ENCODE measurements around the gene CLDN22.

Gene CLDN22

GRCh38 chr4:183355405-183355804, 35.3 kb upstream of the CLDN22 start:
- DNase-seq (ENCODE audit: extremely low read depth, insufficient read length), result no peak
- Histone ChIP-seq H3K36me3 (ENCODE audit: control insufficient read depth, insufficient read depth, low read length) (no peaks in the 10 kb centered on the region), H3K27me3 (replicated peaks; ENCODE audit: control insufficient read depth, insufficient read depth, low read length) (peaks cover 1% of the 10 kb centered on the region; the same call in 1 of the 2 replicates), H3K4me3 (replicated peaks; ENCODE audit: low read depth, low read length) (no peak overlapping the region)
- no peak for TF ChIP-seq CTCF (IDR thresholded peaks at IDR 0.05; ENCODE audit: insufficient read depth, low read length, poor library complexity, severe bottlenecking)

GRCh38 chr4:183354219-183354618, 34.1 kb upstream of the CLDN22 start:
- no peak for DNase-seq (ENCODE audit: extremely low read depth, insufficient read length)
- H3K4me3 ChIP-seq (replicated peaks; ENCODE audit: low read depth, low read length), result no peak overlapping the region
- no peaks in the 10 kb centered on the region for H3K36me3 ChIP-seq (ENCODE audit: control insufficient read depth, insufficient read depth, low read length)
- H3K27me3 ChIP-seq (replicated peaks; ENCODE audit: control insufficient read depth, insufficient read depth, low read length), result peaks cover 1% of the 10 kb centered on the region; the same call in 1 of the 2 replicates
- no peak for TF ChIP-seq CTCF (IDR thresholded peaks at IDR 0.05; ENCODE audit: insufficient read depth, low read length, poor library complexity, severe bottlenecking)

GRCh38 chr4:183353557-183353956, 33.5 kb upstream of the CLDN22 start:
- no peaks in the 10 kb centered on the region for H3K36me3 ChIP-seq (ENCODE audit: control insufficient read depth, insufficient read depth, low read length)
- no peak overlapping the region for H3K4me3 ChIP-seq (replicated peaks; ENCODE audit: low read depth, low read length)
- DNase-seq (ENCODE audit: extremely low read depth, insufficient read length), result no peak

GRCh38 chr4:183352546-183352945, 32.5 kb upstream of the CLDN22 start:
- no peak for DNase-seq (ENCODE audit: extremely low read depth, insufficient read length)
- H3K36me3 ChIP-seq (ENCODE audit: control insufficient read depth, insufficient read depth, low read length), result no peaks in the 10 kb centered on the region
- no peak for TF ChIP-seq CTCF (IDR thresholded peaks at IDR 0.05; ENCODE audit: insufficient read depth, low read length, poor library complexity, severe bottlenecking)
- no peak overlapping the region for H3K4me3 ChIP-seq (replicated peaks; ENCODE audit: low read depth, low read length)
- H3K27me3 ChIP-seq (replicated peaks; ENCODE audit: control insufficient read depth, insufficient read depth, low read length), result peaks cover 1% of the 10 kb centered on the region; the same call in 1 of the 2 replicates

More at GRCh38 chr4:183353557-183353956, 33.5 kb upstream of the CLDN22 start:
- H3K27me3 ChIP-seq (replicated peaks; ENCODE audit: control insufficient read depth, insufficient read depth, low read length), result peaks cover 1% of the 10 kb centered on the region; the same call in 1 of the 2 replicates
- no peak for TF ChIP-seq CTCF (IDR thresholded peaks at IDR 0.05; ENCODE audit: insufficient read depth, low read length, poor library complexity, severe bottlenecking)

GRCh38 chr4:183350317-183351071, 30.4 kb upstream of the CLDN22 start:
- no peaks in the 10 kb centered on the region for H3K36me3 ChIP-seq (ENCODE audit: control insufficient read depth, insufficient read depth, low read length)
- no peak overlapping the region for H3K4me3 ChIP-seq (replicated peaks; ENCODE audit: low read depth, low read length)
- no peak for DNase-seq (ENCODE audit: extremely low read depth, insufficient read length)
- TF ChIP-seq CTCF (IDR thresholded peaks at IDR 0.05; ENCODE audit: insufficient read depth, low read length, poor library complexity, severe bottlenecking), result no peak
- peaks cover 1% of the 10 kb centered on the region; the same call in 1 of the 2 replicates for H3K27me3 ChIP-seq (replicated peaks; ENCODE audit: control insufficient read depth, insufficient read depth, low read length)

Data from GM06990 (cell line).